DMS114 treated with DMSO at 0.1 percent for 48 hours (cell line): ENCODE results near the gene ACBD4.

Experiments used
- DNase-seq: peaks from one replicate; lab custom pipeline; 2025; ENCODE audit not compliant: unreplicated experiment; lab: John Stamatoyannopoulos, UW

ACBD4 gene

GRCh38 chr17:45132572-45133463, 2.7 kb upstream of the ACBD4 start:
- peak; percentile 69 for DNase-seq

- no peak for DNase-seq
These were observed 698 bp downstream of the ACBD4 start for GRCh38 chr17:45135978-45136791.

GRCh38 chr17:45136846-45137560, 1.5 kb downstream of the ACBD4 start:
- DNase-seq, result no peak

- no peak for DNase-seq
These were observed 2.2 kb downstream of the ACBD4 start for GRCh38 chr17:45137561-45138305.

- no peak for DNase-seq
These were observed 3.5 kb downstream of the ACBD4 start for GRCh38 chr17:45138911-45139532.

GRCh38 chr17:45139533-45139920, 4.0 kb downstream of the ACBD4 start:
- no peak for DNase-seq

- DNase-seq, result no peak
These were observed 7.7 kb downstream of the ACBD4 start for GRCh38 chr17:45143094-45143670.

GRCh38 chr17:45143767-45144198, 8.3 kb downstream of the ACBD4 start:
- DNase-seq, result no peak

GRCh38 chr17:45144199-45145034, 8.9 kb downstream of the ACBD4 start:
- no peak for DNase-seq

GRCh38 chr17:45145035-45145389, 9.5 kb downstream of the ACBD4 start:
- DNase-seq, result no peak

GRCh38 chr17:45146166-45146565, 10.7 kb downstream of the ACBD4 start:
- no peak for DNase-seq

- no peak for DNase-seq
These were observed 11.1 kb downstream of the ACBD4 start for GRCh38 chr17:45146592-45146889.

- DNase-seq, result peak; percentile 33
These were observed 11.5 kb downstream of the ACBD4 start for GRCh38 chr17:45146890-45147580.

GRCh38 chr17:45147581-45148182, 12.2 kb downstream of the ACBD4 start:
- peak; percentile 88 for DNase-seq

- DNase-seq, result peak; percentile 100
These were observed 12.9 kb downstream of the ACBD4 start, which contains the start of gene HEXIM1 for GRCh38 chr17:45148183-45149036. Gene HEXIM1, plus strand, starts transcription at chr17:45148475. Its CDS starts 716 bp downstream, at chr17:45149191.

- DNase-seq, result peak; percentile 49
These were observed 13.7 kb downstream of the ACBD4 start for GRCh38 chr17:45149037-45149668.
